Astrocyte (in vitro differentiated cells and primary cell): Measurements from ENCODE around the gene TRRAP. TPM values are rescaled to one million over a fixed set of nuclear protein-coding genes. Genes with fewer than 3 reads are reported as not detected.

Source experiments
- DNase-seq: peaks from one replicate; pipeline ENCODE4 v3.0.0-alpha.2; 2010; ENCODE audit warnings: low read depth
- FAIRE-seq: peaks from 2 replicates; lab custom pipeline; 2011; peaks lifted over from hg19 to GRCh38; lab: Jason Lieb, UNC
- H2AFZ ChIP-seq: 2 replicates; pipeline ENCODE4 v1.6.0; 2012; ENCODE audit warnings: low read depth, low read length, inconsistent platforms
- H3K27ac ChIP-seq: 2 replicates; pipeline ENCODE4 v1.5.1; 2011; ENCODE audit warnings: low read depth, low read length, inconsistent platforms
- H3K27me3 ChIP-seq: 2 replicates; pipeline ENCODE4 v1.6.0; 2011; ENCODE audit warnings: low read length, inconsistent platforms; ENCODE audit not compliant: insufficient read depth
- H3K36me3 ChIP-seq: 2 replicates; pipeline ENCODE4 v1.5.1; 2011; ENCODE audit warnings: low read length, inconsistent platforms; ENCODE audit not compliant: insufficient read depth
- H3K4me1 ChIP-seq: 2 replicates; pipeline ENCODE4 v1.5.1; 2011; ENCODE audit warnings: low read length, inconsistent platforms; ENCODE audit not compliant: insufficient read depth
- H3K4me2 ChIP-seq: 2 replicates; pipeline ENCODE4 v1.6.0; 2012; ENCODE audit warnings: low read length, inconsistent platforms
- H3K4me3 ChIP-seq: 2 replicates; pipeline ENCODE4 v1.5.1; 2011; ENCODE audit warnings: low read depth, mild to moderate bottlenecking, low read length, inconsistent platforms; ENCODE audit not compliant: insufficient read depth
- H3K79me2 ChIP-seq: 2 replicates; pipeline ENCODE4 v1.6.0; 2012; ENCODE audit warnings: mild to moderate bottlenecking, low read length, inconsistent platforms; ENCODE audit not compliant: insufficient read depth
- H3K9ac ChIP-seq: 2 replicates; pipeline ENCODE4 v1.6.0; 2012; ENCODE audit warnings: mild to moderate bottlenecking, low read length, inconsistent platforms
- H3K9me3 ChIP-seq: 2 replicates; pipeline ENCODE4 v1.5.1; 2012; ENCODE audit warnings: low read depth, mild to moderate bottlenecking, low read length, inconsistent platforms; ENCODE audit not compliant: insufficient read depth
- H4K20me1 ChIP-seq: 2 replicates; pipeline ENCODE4 v1.6.0; 2012; ENCODE audit warnings: low read length, inconsistent platforms; ENCODE audit not compliant: insufficient read depth
- H3K27ac Mint-ChIP-seq: one replicate; pipeline ENCODE4 v1.8.0; 2021; ENCODE audit warnings: mild to moderate bottlenecking, mixed read lengths; ENCODE audit not compliant: unreplicated experiment
- H3K27me3 Mint-ChIP-seq: one replicate; pipeline ENCODE4 v1.8.0; 2021; ENCODE audit warnings: low read depth, mixed read lengths; ENCODE audit not compliant: unreplicated experiment
- H3K36me3 Mint-ChIP-seq: one replicate; pipeline ENCODE4 v1.8.0; 2021; ENCODE audit warnings: low read depth, mixed read lengths; ENCODE audit not compliant: unreplicated experiment
- H3K4me1 Mint-ChIP-seq: one replicate; pipeline ENCODE4 v1.8.0; 2021; ENCODE audit warnings: low read depth, mixed read lengths; ENCODE audit not compliant: unreplicated experiment
- H3K4me3 Mint-ChIP-seq: one replicate; pipeline ENCODE4 v1.8.0; 2021; ENCODE audit warnings: mild to moderate bottlenecking, moderate library complexity, mixed read lengths; ENCODE audit not compliant: unreplicated experiment
- H3K9me3 Mint-ChIP-seq: one replicate; pipeline ENCODE4 v1.8.0; 2021; ENCODE audit warnings: mild to moderate bottlenecking, mixed read lengths; ENCODE audit not compliant: unreplicated experiment
- EZH2 ChIP-seq: IDR thresholded peaks from 2 replicates; pipeline ENCODE4 v1.6.1; 2012; ENCODE audit warnings: mild to moderate bottlenecking, low read length, inconsistent platforms; ENCODE audit not compliant: insufficient read depth
- total RNA-seq: library from RNA; stranded (reverse); gene quantifications from 2 replicates; pipeline ENCODE4 v1.2.1, GENCODE V29; 2021
- TF ChIP-seq, protein P1 (sequence below): IDR thresholded peaks from 2 replicates; pipeline ENCODE4 v1.5.1; 2011; ENCODE audit warnings: low read depth, mild to moderate bottlenecking, inconsistent platforms, low read length, moderate library complexity; ENCODE audit not compliant: insufficient read depth

Gene TRRAP
- total RNA-seq, 1 donor from 2014 or later, result 33.5 TPM

DNA sequence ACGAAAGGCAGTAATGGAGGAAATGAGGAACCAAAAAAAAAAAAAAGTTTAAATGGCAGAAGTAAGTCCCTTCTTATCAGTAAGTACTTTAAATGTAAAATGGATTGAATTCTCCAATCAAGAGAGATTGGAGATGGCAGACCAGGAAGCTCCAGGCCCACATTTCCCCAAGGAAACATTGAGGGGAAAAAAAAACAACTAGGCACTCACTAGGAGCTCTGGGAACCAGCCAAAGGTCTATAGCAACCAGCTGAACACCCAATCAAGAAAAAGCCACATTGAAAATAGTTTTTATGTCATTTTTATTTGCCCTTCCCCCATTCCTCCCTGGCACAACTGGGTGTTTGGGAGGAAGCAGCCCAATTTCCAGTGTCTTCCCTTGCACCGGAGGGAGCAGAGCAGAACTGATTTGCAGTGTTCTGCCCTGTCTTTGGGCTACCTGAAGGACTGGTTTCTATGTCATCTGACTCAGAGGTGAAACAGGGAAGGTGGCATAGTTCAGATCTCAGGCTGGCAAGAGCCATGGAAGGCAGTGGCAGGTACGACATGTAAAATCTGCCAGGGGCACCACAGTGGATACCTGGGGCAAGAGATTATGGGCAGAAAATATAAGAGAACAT lies 143.7 kb downstream of the TRRAP start:
- peaks cover 18% of the 10 kb centered on the region for H4K20me1 ChIP-seq
- FAIRE-seq, result no peak
- H3K4me1 Mint-ChIP-seq, result peaks cover 10% of the 10 kb centered on the region

DNA sequence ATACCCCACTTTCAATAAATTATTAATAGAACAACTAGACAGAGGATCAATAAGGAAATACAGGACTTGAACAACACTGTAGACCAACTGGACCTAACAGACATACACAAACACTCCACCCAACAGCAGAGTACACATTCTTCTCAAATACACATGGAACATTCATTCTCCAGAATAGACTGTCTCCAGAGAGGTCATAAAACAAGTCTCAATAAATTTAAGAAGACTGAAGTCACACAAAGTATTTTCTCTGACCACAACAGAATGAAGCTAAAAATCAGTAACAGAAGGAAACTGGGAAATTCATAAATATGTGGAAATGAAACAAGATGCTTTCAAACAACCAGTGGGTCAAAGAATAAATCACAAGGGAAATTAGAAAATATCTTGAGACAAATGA lies 145.7 kb downstream of the TRRAP start:
- DNase-seq, result no peak
- Histone ChIP-seq H3K79me2 (peaks cover 5% of the 10 kb centered on the region), H3K9ac (no peak overlapping the region), H3K4me2 (no peak overlapping the region), H3K27ac (no peak overlapping the region), H2AFZ (no peak overlapping the region), H4K20me1 (peaks cover 30% of the 10 kb centered on the region), H3K36me3 (peaks cover 17% of the 10 kb centered on the region), H3K27me3 (no peaks in the 10 kb centered on the region), H3K9me3 (no peaks in the 10 kb centered on the region), H3K4me1 (no peaks in the 10 kb centered on the region), H3K4me3 (no peak overlapping the region)
- TF ChIP-seq EZH2, result no peak
- peaks cover 20% of the 10 kb centered on the region for H3K36me3 Mint-ChIP-seq
- H3K27ac Mint-ChIP-seq, result no peak overlapping the region
- FAIRE-seq, result peak; percentile 63
- no peaks in the 10 kb centered on the region for H3K27me3 Mint-ChIP-seq
- no peaks in the 10 kb centered on the region for H3K9me3 Mint-ChIP-seq
- H3K4me3 Mint-ChIP-seq, result no peak overlapping the region
- H3K4me1 Mint-ChIP-seq, result peaks cover 15% of the 10 kb centered on the region

More for the DNA sequence above, 143.7 kb downstream of the TRRAP start:
- Histone ChIP-seq H3K27me3 (no peaks in the 10 kb centered on the region), H3K4me2 (no peak overlapping the region), H2AFZ (no peak overlapping the region), H3K4me1 (no peaks in the 10 kb centered on the region), H3K9ac (no peak overlapping the region), H3K4me3 (no peak overlapping the region), H3K79me2 (peaks cover 12% of the 10 kb centered on the region), H3K36me3 (peaks cover 5% of the 10 kb centered on the region), H3K27ac (no peak overlapping the region), H3K9me3 (no peaks in the 10 kb centered on the region)
- no peak overlapping the region for H3K4me3 Mint-ChIP-seq
- no peak for DNase-seq
- H3K36me3 Mint-ChIP-seq, result peaks cover 4% of the 10 kb centered on the region
- TF ChIP-seq, protein P1, sequence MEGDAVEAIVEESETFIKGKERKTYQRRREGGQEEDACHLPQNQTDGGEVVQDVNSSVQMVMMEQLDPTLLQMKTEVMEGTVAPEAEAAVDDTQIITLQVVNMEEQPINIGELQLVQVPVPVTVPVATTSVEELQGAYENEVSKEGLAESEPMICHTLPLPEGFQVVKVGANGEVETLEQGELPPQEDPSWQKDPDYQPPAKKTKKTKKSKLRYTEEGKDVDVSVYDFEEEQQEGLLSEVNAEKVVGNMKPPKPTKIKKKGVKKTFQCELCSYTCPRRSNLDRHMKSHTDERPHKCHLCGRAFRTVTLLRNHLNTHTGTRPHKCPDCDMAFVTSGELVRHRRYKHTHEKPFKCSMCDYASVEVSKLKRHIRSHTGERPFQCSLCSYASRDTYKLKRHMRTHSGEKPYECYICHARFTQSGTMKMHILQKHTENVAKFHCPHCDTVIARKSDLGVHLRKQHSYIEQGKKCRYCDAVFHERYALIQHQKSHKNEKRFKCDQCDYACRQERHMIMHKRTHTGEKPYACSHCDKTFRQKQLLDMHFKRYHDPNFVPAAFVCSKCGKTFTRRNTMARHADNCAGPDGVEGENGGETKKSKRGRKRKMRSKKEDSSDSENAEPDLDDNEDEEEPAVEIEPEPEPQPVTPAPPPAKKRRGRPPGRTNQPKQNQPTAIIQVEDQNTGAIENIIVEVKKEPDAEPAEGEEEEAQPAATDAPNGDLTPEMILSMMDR, result no peak
- TF ChIP-seq EZH2, result no peak
- no peaks in the 10 kb centered on the region for H3K9me3 Mint-ChIP-seq
- H3K27me3 Mint-ChIP-seq, result no peaks in the 10 kb centered on the region
- no peak overlapping the region for H3K27ac Mint-ChIP-seq

DNA sequence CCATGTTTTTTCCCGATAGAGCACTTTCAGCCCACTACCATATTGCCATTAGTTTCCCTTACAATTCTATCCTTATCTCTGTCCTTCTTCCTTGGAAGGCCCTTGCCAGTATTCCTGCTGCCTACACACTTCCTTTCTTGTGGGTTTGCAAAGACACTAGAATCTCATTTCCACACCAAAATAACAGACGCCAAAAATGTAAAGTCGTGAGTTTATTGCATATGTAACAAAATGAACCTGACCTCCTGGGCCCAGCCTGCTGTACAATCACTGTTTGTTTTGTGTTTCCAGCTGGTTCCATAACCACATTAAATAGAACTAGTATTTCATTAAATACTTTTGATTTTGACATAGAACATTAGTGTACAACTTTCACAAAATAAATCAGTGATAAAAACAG lies 148.9 kb downstream of the TRRAP start:
- Mint-ChIP-seq H3K9me3 (no peaks in the 10 kb centered on the region), H3K4me3 (peak overlapping the region; percentile 34), H3K27me3 (no peaks in the 10 kb centered on the region), H3K4me1 (peaks cover 15% of the 10 kb centered on the region), H3K27ac (peak overlapping the region; percentile 6), H3K36me3 (peaks cover 35% of the 10 kb centered on the region)
- no peaks in the 10 kb centered on the region for H3K27me3 ChIP-seq
- H4K20me1 ChIP-seq, result peaks cover 41% of the 10 kb centered on the region
- H3K4me3 ChIP-seq, result no peak overlapping the region
- no peak for FAIRE-seq
- H3K9ac ChIP-seq, result no peak overlapping the region
- DNase-seq, result peak; percentile 33
- H3K36me3 ChIP-seq, result peaks cover 43% of the 10 kb centered on the region
- H3K4me2 ChIP-seq, result no peak overlapping the region
- TF ChIP-seq, protein P1, result no peak
- TF ChIP-seq EZH2, result no peak
- no peak overlapping the region for H3K27ac ChIP-seq
- H3K4me1 ChIP-seq, result no peaks in the 10 kb centered on the region
- peaks cover 3% of the 10 kb centered on the region for H3K9me3 ChIP-seq
- no peak overlapping the region for H2AFZ ChIP-seq
- peaks cover 8% of the 10 kb centered on the region for H3K79me2 ChIP-seq
